ENCODE data around the gene C2orf81. TPM values are rescaled to one million over a fixed set of nuclear protein-coding genes. Genes with fewer than 3 reads are reported as not detected.
"Not testable (repeated sequence)": the region's sequence is repeated elsewhere in the genome, so short reads cannot be mapped to it uniquely, and the experiment has no call there.

The C2orf81 gene
- total and polyA plus RNA-seq, 2 of the 4 experiments (the other 2 are of a cell fraction): 0.18 to 0.74 TPM

GRCh38 chr2:74460187-74460586 is 38.8 kb upstream of the C2orf81 start:
- ATAC-seq (ENCODE audit: low read depth); POLR2A ChIA-PET (ENCODE audit: unreplicated experiment); DNase-seq; H4K91ac ChIP-seq (ENCODE audit: insufficient read depth, low read depth, low read length); H3K18ac ChIP-seq (ENCODE audit: low read depth, low read length); H2BK15ac ChIP-seq (ENCODE audit: low read depth, low read length); H2BK120ac ChIP-seq (ENCODE audit: low read depth, low read length); H3K27ac ChIP-seq (ENCODE audit: insufficient read depth, low read length); CTCF ChIA-PET; H3K4me2 ChIP-seq (ENCODE audit: low read depth, low read length); in situ Hi-C loops (cut with MboI; ENCODE audit: low sequenced_read_pairs); H3K27me3 ChIP-seq (ENCODE audit: control insufficient read depth, insufficient read depth, low read length); H3K23ac ChIP-seq (ENCODE audit: low read depth, low read length); H2AFZ ChIP-seq (replicated peaks; ENCODE audit: low read length, poor library complexity); H3K56ac ChIP-seq (ENCODE audit: extremely low read depth, insufficient read depth, low read length); H4K5ac ChIP-seq (ENCODE audit: low read depth, low read length); H2BK20ac ChIP-seq (ENCODE audit: low read depth, low read length); H3K9me1 ChIP-seq (ENCODE audit: insufficient read depth, low read length); H4K8ac ChIP-seq (ENCODE audit: low read depth in 2 of 2, low read length in 2 of 2); H3K4me3 ChIP-seq (ENCODE audit: insufficient read depth, low read depth, low read length); H3K4ac ChIP-seq (ENCODE audit: low read depth, low read length); H3K9me3 ChIP-seq (ENCODE audit: control insufficient read depth, insufficient read depth, low read length); H3K14ac ChIP-seq (replicated peaks; ENCODE audit: low read depth, low read length); intact Hi-C loops (cut with micrococcal nuclease); dilution Hi-C loops (cut with HindIII; ENCODE audit: low sequenced_read_pairs, unreplicated experiment); H2AK9ac ChIP-seq (replicated peaks; ENCODE audit: low read depth, low read length, poor library complexity); H2AK5ac ChIP-seq (ENCODE audit: low read depth, low read length); H2BK5ac ChIP-seq (ENCODE audit: low read depth, low read length, poor library complexity, severe bottlenecking); H3K9ac ChIP-seq (ENCODE audit: low read depth, low read length); H4K20me1 ChIP-seq (ENCODE audit: insufficient read depth, low read length): not testable (repeated sequence)
- 90% methylated on average over 2 of the region's 10 CpGs; no CpG with 5 or more reads in 1 of the 2 experiments for WGBS, 2 experiments (ENCODE audit: extremely low coverage in 2 of 2, insufficient read length in 1 of 2)
- Histone ChIP-seq H3K36me3 (ENCODE audit: control insufficient read depth, insufficient read depth, low read length) (peaks cover 21% of the 10 kb centered on the region), H3K4me1 (ENCODE audit: control insufficient read depth, insufficient read depth, low read length) (peaks cover 13% of the 10 kb centered on the region), H3K79me1 (ENCODE audit: low read depth in 1 of 2, low read length in 2 of 2) (peaks cover 18 to 61% of the 10 kb centered on the region in 2 experiments)
- TSS peak; percentile 79 for BruUV-seq (replicated peaks)

- dilution Hi-C loops (cut with HindIII; ENCODE audit: low sequenced_read_pairs, unreplicated experiment); H3K14ac ChIP-seq (replicated peaks; ENCODE audit: low read depth, low read length); in situ Hi-C loops (cut with MboI; ENCODE audit: low sequenced_read_pairs); H2BK120ac ChIP-seq (ENCODE audit: low read depth, low read length); CTCF ChIA-PET; BruUV-seq (replicated peaks); H3K4me3 ChIP-seq (ENCODE audit: insufficient read depth, low read depth, low read length); H2BK15ac ChIP-seq (ENCODE audit: low read depth, low read length); ATAC-seq (ENCODE audit: low read depth); H3K27ac ChIP-seq (ENCODE audit: insufficient read depth, low read length); H2BK5ac ChIP-seq (ENCODE audit: low read depth, low read length, poor library complexity, severe bottlenecking); H4K91ac ChIP-seq (ENCODE audit: insufficient read depth, low read depth, low read length); H3K9me3 ChIP-seq (ENCODE audit: control insufficient read depth, insufficient read depth, low read length); H4K20me1 ChIP-seq (ENCODE audit: insufficient read depth, low read length); H3K18ac ChIP-seq (ENCODE audit: low read depth, low read length); H3K56ac ChIP-seq (ENCODE audit: extremely low read depth, insufficient read depth, low read length); H2BK20ac ChIP-seq (ENCODE audit: low read depth, low read length); POLR2A ChIA-PET (ENCODE audit: unreplicated experiment); H2AFZ ChIP-seq (replicated peaks; ENCODE audit: low read length, poor library complexity); H3K9me1 ChIP-seq (ENCODE audit: insufficient read depth, low read length); H3K27me3 ChIP-seq (ENCODE audit: control insufficient read depth, insufficient read depth, low read length); intact Hi-C loops (cut with micrococcal nuclease); DNase-seq: not testable (repeated sequence)
- Histone ChIP-seq H3K36me3 (ENCODE audit: control insufficient read depth, insufficient read depth, low read length) (peaks cover 21% of the 10 kb centered on the region), H3K4ac (ENCODE audit: low read depth, low read length) (peak overlapping the region; percentile 43; the same call in 1 of the 2 replicates), H3K79me1 (ENCODE audit: low read depth in 1 of 2, low read length in 2 of 2) (peaks cover 18 to 60% of the 10 kb centered on the region in 2 experiments), H3K23ac (ENCODE audit: low read depth, low read length) (peak overlapping the region; percentile 12; the same call in 1 of the 2 replicates), H3K4me1 (ENCODE audit: control insufficient read depth, insufficient read depth, low read length) (peaks cover 13% of the 10 kb centered on the region), H2AK5ac (ENCODE audit: low read depth, low read length) (peak overlapping the region; percentile 62; the same call in 1 of the 2 replicates), H2AK9ac (replicated peaks; ENCODE audit: low read depth, low read length, poor library complexity) (peak overlapping the region; percentile 44), H4K8ac (ENCODE audit: low read depth in 2 of 2, low read length in 2 of 2) (peak overlapping the region in 1 of 2 experiments; percentile 95; a peak in 1 of 4 replicates), H3K4me2 (ENCODE audit: low read depth, low read length) (peak overlapping the region; percentile 31; the same call in 1 of the 2 replicates), H3K9ac (ENCODE audit: low read depth, low read length) (0 out of 2 replicates have a peak overlapping the region, but pooled peaks have one; percentile 13), H4K5ac (ENCODE audit: low read depth, low read length) (peak overlapping the region; percentile 11; the same call in 1 of the 2 replicates)
- WGBS, 2 experiments (ENCODE audit: extremely low coverage in 2 of 2, insufficient read length in 1 of 2): 93% methylated on average over 9 of the region's 13 CpGs; no CpG with 5 or more reads in 1 of the 2 experiments
Observed at GRCh38 chr2:74459503-74460118, 38.2 kb upstream of the C2orf81 start.

All from IMR-90 (cell line).